Measurements from ENCODE around the gene PSME1.
"Not testable (repeated sequence)": the region's sequence is repeated elsewhere in the genome, so short reads cannot be mapped to it uniquely, and the experiment has no call there.

The PSME1 gene

DNA sequence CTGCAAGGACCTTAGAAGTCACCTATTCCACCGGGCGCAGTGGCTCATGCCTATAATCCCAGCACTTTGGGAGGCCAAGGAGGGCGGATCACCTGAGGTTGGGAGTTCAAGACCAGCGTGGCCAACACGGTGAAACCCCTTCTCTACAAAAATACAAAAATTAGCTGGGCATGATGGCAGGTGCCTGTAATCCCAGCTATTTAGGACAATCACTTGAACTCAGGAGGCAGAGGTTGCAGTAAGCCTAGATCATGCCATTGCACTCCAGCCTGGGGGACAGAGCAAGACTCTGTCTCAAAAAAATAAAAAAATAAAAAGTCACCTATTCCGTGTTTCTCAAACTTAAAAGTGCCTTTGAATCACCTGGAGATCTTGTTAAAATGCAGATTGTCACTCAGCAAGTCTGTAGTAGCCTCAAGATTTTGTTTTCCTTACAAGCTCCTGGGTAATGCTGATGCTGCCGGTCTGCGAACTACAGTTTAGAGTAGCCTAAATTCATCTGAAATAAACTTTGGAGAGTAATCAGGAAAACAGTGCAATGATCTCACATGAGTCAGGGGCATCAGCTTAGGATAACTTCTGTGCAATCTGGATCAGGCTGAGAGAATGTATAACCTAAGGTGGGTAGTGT is 30.3 kb upstream of the PSME1 start:
- not testable (repeated sequence) for DNase-seq (ENCODE audit: low read depth)

DNA sequence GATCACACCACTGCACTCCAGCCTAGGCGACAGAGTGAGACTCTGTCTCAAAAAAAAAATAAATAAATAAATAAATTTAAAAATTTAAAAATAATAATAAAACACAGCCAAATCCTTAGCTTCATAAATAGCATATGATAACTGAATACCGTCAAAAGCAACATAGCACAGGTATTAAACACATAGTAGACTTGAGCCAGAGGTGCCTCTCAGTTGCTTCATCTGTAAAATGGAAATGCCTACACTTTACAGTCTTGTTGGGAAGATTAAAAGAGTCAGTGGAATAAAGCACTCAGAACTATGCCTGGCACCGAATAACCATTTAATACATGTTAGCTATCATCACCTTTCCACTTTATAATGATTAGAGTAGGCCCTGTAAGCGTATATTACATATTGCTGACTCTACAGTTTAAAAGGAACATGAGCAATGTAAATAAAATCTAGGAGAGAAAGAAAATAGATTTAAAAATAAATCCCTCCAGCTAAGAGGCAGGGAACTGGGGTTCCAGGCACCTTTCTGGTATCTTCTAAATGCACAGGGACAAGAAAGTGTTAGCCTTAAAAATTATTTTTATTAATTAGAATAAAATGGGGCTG is 29.2 kb upstream of the PSME1 start:
- DNase-seq (ENCODE audit: low read depth): no peak

DNA sequence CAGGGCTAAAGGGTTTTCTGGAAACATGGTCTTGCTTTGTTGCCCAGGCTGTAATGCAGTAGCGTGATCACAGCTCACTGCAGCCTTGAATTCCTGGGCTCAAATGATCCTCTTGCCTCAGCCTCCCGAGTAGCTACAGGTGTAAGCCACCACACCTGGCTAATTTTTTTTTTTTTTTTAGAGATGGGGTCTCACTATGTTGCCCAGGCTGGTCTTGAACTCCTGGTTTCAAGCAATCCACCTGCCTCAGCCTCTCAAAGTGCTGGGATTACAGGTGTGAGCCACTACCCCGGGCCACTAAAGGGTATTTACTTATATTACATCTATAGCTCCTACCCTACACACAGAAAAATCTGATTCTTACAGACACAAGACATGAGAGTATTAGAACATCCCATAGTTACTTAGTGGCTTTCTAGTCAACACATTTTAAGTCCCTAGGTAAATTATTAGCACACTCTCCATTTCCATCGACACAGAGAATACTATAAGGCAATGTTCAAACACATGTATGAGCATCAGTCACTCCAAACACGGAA is 27.6 kb upstream of the PSME1 start:
- no peak for DNase-seq (ENCODE audit: low read depth)

DNA sequence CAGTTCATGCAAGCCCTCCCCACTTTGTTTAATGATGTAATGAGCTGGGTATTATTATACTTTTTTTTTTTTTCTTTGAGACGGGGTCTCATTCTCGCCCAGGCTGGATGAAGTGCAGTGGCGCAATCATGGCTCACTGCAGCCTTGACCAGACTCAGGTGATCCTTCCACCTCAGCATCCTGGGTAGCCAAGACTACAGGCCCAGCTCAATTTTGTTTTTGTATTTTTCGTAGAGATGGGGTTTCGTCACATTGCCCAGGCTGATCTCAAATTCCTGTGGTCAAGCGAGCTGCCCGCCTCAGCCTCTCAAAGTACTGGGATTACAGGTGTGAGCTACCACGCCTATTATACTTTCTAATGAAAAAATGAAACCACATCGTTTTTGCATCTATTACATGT is 25.9 kb upstream of the PSME1 start:
- DNase-seq (ENCODE audit: low read depth): no peak

DNA sequence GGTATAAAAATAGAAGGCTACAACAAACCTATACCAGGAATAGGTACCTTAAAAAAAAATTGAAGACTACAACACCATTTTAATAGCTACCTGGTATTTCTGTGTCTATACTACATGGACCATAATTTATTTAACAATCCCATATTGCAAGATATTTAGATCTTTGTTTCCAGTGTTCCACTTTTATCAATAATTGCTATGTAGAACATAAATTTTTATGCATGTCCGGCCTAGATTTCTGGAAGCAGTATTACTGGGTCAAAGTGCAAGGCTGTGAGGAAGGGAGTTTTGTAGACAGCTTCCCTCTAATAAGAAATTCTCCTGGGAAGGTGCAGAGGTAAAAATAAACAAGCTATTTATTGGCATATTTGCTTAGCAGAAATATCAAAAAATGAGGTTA is 25.5 kb upstream of the PSME1 start:
- no peak for DNase-seq (ENCODE audit: low read depth)

DNA sequence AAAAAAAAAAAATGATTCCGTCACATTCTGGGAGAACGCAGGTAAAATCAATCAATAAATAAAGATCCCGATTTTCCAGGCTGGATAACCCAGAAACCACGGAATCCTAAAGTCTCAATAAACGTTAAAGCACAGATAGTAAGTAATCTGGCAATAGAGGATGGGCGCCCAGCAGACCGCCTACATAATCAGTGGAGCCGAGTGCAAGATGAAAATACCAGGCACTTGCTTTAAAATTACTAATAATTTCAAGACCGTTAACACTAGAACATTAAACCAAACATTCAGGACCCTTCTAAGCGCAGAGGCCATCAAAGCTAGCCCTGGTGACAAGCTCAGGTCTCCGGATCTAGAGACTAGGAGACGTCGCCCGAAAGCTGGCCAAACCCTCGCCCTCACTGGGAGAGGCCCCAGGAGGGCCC is 22.6 kb upstream of the PSME1 start:
- DNase-seq (ENCODE audit: low read depth): no peak

DNA sequence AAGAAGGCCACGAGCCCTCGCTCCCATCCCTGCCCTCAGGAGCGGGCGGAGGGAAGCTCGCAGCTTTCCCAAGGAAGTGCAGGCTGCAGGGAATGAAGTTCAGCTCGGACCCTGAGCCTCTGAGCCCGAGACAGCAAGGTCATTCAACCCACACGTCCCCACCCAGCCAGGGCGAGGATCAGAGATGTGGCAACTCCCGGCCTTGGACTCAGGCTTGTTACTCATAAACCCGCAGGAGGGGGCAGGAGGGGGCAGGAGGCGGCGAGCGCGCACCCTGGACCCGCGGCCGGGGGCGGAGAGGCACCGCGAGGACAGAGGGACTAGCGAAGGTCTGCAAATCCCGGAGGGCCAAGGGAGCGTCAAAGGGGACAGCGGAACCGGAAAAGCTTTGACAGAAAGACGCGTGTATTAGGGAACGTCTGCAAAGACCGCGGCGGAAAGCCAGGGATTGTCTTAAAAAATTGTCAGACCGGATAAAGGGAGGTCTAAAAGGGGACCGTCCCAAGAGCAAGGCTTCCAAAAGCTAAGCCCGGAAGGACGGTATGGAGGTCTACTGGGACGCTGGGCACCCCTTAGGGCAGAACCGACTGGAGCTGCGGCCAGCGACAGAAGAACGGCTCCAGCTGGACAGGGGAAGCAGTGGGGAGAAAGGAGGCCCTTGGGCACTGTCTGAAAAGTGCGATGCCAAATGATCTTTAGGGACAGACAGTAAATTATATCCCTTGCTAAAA is 22.0 kb upstream of the PSME1 start:
- DNase-seq (ENCODE audit: low read depth): peak; percentile 82

DNA sequence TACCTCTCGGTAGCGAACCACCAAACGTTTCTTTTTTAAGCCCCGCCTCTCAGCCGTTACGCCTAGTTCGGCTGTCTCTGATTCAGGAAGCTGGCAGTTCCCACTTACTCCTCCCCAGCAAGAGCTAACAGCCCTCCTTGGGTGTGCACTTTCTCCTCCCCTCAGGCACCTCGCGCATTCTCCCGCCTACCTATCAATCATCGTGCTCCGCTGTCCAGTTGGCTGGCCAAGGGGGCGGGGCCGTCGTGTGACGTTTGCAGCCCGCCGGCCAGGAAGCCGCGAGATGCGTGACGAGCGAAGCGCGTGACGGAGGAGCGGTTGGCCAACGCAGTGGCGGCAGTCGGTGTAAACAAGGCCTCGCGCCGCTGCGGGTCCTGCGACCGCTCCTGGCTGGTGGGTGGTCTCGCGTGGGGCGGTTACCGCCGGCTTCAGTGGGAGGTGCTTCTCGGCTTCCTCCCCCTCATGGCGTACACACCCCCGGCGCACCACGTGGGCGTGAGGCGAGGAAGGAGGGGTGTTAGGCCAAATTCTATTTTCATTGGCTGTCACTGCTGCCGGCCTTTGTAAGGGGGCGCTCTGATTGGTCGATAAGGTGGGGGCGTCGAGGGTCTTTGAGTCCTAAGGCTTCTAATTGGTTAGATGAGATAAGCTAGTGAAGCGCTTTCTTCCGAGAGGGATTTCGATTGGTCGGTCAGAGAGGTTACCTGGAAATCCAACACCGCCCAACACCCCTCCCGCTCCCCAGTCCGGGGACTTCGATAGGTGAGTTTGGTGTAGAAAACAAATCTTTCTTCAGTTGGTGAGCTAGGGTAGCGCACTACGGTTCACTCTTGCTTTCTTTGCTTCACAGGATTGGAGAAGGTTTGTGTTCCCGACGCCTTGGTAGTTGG is 21.2 kb upstream of the PSME1 start, which contains the start of the genes DCAF11 and NRL:
Gene DCAF11, plus strand, starts transcription at position 246 of the 890 bp plus-strand sequence. CDS start 818 bp downstream, outside the sequence.
Gene NRL, minus strand, starts transcription at position 418 of the 890 bp plus-strand sequence. CDS start 32,101 bp downstream, outside the sequence.
- peak; percentile 100 for DNase-seq (ENCODE audit: low read depth)

DNA sequence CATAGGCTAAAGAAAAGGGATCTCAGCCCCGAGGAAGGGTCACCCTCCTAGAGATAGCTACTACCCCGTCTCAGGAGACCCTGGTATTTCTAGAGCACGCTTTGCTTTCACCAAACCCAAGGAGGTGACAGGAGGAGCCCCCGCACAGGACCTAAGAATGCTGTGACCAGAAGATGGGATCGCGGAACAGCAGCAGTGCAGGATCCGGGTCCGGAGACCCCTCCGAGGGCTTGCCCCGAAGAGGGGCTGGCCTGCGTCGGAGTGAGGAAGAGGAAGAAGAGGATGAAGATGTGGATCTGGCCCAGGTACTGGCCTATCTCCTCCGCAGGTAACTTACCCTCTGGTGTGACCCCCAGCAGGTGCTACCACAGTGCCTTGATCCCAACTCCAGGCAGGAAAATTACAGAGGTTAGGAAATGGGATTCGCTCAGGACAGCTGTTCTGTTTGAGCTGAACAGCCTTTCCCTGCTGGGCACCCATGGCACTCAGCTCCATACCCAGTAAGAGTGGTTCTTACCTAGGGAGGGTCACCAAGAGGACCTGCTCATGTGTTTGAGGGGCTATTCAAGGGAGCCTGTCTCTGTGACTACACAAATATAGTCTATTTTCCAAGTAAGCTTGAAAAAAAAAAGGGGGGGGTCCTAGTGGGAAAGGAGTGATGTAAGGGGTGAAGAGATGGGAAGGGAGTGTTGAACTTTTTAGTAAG is 20.4 kb upstream of the PSME1 start:
- no peak for DNase-seq (ENCODE audit: low read depth)

DNA sequence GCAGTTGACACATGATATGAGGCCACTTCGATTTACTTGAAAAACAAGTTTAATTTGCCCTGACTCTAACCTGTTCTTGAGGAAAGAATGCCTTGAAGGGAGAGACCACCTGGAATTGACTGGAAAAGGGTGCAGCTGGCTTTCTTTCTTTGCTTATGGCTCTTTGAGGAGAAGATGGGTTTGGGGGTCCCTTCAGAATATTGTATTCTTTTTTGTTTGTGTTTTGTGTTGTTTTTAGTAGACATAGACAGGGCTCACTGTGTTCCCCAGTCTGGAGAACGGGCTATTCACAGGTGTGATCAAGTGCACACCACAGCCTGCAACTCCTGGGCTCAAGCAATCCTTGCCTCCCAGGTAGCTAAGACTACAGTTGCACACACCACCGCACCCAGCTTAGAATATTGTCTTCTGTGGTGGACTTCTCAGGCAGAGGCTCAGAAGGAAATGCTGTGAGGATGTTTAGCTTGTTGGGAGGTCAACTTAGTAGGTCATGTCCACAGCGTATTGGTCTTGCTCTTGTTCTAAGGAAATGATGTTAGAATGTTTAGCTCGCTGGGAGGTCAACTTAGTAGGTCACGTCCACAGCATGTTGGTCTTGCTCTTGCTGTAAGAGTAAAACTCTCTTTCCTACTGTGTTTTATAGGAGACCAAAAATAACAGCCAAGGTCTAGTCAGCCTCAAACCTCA is 19.7 kb upstream of the PSME1 start:
- DNase-seq (ENCODE audit: low read depth): no peak

DNA sequence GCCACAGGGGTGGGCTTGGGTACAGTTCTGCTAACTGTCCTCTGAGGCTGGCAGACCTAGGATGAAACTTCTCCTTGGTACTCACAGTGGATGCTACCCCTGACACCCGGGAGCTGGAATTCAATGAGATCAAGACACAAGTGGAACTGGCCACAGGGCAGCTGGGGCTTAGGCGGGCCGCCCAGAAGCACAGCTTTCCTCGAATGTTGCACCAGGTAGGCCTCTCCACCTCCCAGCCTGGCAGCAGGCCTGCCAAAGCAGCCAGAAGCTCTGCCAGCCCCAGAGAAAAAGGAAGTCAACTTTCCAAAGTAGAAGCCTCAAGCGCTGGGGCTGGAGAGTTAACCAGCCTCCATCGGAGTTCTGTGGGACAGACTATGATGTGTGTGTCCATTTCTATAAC is 18.8 kb upstream of the PSME1 start:
- no peak for DNase-seq (ENCODE audit: low read depth)

DNA sequence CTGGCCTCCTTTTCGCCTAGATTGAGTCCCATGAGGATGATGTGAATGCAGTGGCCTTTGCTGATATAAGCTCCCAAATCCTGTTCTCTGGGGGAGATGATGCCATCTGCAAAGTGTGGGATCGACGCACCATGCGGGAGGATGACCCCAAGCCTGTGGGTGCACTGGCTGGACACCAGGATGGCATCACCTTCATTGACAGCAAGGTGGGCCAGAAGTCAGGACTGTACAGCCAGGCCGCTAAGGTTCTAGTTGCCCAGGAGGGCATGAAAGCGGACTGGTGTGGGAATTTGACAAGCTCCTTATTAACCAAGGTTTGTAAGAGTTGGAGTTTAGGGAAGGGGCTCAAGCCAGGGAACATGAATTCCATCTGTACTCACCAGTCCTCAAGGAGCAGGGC is 16.3 kb upstream of the PSME1 start:
- DNase-seq (ENCODE audit: low read depth): no peak

DNA sequence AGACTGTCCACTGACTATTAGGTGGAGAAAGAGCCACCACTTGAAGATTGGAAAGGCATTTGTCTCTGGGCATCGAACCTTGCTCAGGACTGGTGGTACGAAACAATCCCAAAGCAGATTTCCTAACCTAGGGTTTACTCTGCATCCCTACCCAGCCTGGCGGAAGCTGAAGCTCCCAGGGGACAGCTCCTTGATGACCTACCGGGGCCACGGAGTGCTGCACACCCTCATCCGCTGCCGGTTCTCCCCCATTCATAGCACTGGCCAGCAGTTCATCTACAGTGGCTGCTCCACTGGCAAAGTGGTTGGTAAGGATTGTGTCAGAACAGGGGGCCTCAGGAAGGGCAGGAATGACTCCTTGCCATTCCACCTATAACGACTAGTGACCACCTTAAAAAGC is 14.8 kb upstream of the PSME1 start:
- no peak for DNase-seq (ENCODE audit: low read depth)

DNA sequence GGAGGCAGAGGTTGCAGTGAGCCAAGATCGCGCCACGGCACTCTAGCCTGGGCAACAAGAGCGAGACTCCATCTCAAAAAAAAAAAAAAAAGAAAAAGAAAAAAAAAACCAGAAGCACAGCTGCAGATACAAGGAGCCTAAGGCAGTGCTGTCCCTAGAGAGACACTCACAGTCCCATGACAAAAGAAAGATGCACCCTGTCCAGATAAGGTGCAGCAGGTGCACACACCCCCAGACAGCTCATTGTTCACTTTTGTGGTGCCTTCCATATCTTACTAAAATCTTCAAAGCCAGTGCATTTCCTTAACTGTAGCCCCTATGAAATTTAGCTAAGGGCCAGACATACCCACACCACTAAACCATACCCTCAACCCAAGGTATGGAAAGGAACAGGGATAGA is 13.6 kb upstream of the PSME1 start:
- DNase-seq (ENCODE audit: low read depth): no peak

DNA sequence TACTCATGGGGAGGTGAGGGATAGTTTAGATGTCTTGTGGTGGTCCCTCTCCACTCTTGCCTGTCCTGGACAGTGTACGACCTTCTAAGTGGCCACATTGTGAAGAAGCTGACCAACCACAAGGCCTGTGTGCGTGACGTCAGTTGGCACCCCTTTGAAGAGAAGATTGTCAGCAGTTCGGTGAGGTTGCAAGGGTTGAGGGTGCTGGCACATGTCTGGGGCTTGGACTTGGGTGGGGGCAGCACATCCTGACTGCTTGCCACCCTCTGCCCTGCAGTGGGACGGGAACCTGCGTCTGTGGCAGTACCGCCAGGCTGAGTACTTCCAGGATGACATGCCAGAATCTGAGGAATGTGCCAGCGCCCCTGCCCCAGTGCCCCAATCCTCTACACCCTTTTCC is 13.1 kb upstream of the PSME1 start:
- no peak for DNase-seq (ENCODE audit: low read depth)

DNA sequence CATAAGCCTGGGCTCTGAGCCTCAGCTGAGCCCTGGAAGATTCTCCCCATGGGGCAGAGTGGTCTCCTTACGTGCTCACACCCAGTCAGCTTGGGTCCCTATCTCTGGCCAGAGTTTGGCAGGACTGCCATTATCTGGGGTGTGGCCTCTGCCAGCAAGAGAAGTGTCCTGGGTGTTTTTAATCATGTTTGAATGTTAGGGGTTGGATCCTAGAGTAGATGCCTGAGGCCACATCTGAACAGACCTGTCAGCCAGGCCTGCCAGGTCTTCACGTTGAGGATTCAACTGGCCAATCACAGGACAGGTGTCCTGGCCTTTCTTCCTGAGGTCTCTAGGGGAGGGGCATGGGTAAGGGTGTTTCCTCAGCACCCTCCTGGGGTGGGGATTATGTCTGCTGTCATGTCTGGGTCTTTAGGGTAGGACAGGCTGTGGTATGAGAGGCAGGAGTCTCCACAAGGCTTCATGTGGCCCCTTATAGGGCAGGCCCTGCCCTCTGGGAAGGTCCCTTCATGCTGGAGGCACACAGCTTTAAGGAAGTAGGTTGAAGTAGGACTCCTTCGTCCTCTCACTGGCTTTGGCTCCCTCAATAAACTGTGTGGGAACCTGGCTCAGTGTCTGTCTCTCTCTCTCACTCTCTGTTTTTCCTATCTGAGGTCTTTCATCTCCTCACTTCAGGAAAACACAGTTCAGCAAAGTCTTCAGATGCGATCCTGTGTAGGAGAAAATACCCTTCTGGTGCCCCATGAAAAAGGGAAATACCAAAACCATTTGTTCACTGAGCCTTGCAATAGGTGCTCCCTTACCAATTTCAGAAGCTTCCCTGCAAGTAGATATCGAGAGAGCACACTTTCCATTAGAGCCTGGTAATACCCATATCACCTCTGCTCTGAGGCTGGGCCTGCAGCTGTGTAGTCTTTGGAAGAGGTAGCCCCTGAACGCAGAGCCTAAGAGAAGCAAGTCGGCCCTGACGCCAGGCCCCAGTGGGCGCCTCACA is 12.3 kb upstream of the PSME1 start:
- DNase-seq (ENCODE audit: low read depth): no peak

DNA sequence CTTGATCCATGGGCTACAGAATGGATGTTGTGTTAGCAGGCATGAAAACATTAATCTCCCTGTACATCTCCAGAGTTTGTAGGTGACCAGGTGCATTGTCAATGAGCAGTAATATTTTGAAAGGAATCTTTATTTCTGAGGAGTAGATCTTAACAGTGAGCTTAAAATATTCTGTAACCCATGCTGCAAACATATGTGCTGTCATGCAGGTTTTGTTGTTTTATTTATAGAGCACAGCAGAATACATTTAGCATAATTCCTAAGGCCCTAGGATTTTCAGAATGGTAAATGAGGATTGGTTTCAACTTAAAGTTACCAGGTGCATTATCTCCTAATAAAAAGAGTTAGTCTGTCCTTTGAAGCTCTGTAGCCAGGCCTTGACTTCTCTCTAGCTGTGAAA is 9.1 kb upstream of the PSME1 start:
- no peak for DNase-seq (ENCODE audit: low read depth)

DNA sequence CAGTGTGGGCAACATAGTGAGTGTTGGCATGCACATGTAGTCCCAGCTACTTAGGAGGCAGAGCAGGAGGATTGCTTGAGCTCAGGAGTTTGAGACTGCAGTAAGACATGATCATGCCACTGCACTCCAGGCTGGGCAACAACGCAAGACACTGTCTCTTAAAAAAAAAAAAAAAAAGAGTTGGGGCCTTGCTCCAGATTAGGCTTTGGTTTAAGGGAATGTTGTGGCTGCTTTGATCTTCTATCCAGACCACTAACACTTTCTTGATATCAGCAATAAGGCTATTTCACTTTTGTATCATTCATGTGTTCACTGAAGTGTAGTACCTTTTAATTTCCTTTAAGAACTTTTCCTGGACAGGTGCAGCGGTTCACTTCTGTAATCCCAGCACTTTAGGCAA is 8.3 kb upstream of the PSME1 start:
- no peak for DNase-seq (ENCODE audit: low read depth)

DNA sequence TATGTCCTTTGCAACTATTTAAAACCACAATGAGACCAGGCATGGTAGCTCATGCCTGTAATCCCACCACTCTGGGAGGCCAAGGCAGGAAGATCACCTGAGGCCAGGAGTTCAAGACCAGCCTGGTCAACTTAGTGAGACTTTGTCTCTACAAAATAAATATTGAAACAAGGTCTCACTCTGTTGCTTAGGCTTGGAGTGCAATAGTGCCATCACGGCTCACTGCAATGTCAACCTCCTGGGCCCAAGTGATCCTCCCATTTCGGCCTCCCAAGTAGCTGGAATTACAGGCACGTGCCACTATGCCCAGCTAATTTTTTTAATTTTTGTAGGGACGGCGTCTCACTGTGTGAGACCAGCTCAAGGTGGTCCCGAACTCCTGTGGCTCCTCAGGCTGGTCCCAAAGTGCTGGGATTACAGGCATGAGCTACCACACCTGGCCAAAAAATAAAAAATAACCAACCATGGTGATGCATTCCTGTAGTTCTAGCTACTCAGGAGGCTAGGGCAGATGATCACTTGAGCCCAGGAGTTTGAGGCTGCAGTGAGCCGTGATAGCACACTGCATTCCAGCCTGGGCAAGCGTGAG is 6.5 kb upstream of the PSME1 start:
- DNase-seq (ENCODE audit: low read depth): no peak
